Skin of body (tissue), 2 donors: ENCODE results near the gene TMEM11. TPM values are rescaled to one million over a fixed set of nuclear protein-coding genes. Genes with fewer than 3 reads are reported as not detected.
"Not testable (repeated sequence)": the region's sequence is repeated elsewhere in the genome, so short reads cannot be mapped to it uniquely, and the experiment has no call there.

ENCODE experiments used
- DNase-seq: peaks from one replicate; lab custom pipeline; 2025; lab: John Stamatoyannopoulos, UW
- total RNA-seq: library from RNA; depleted of rRNA; stranded (reverse); fragments of >200 nt; gene quantifications from one replicate; pipeline ENCODE4 v1.2.3, GENCODE V29; 2014

Gene TMEM11
- total RNA-seq, 1 donor from 2014 or later, result 12.1 TPM

DNA sequence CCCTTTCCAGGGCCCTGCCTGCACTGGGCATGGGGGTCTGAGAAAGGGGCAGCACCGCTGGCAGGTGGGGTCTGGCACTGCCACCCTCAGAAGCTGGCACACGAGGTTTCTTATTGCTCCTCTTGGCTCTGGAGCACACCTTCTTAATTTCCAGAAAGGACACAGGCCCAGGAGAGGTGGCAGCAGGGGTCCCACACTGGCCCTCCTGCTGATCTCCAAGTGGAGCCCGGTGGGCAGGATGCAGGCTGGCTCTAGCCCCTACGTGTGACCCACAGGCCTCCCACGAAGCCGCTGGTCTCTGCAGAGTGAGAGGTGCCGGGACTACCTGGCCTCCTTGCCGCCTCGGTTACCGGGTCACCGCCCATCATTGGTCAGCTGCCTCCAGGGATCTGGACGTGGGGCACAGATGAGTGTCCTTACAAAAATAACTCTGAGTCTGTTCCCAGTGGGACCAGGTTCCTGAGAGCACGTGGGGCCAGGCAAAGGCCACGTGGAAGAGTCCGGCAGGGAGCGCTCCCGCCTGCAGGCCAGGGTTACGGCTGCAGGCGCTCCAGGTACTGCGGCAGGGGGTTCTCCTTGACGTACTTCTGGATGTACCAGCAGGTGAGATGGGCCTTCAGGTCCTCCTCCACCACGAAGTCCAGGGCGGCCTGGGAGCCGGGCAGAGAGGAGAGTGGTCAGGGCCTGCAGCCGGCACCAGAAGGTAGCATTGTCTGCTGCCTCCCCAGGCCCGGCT is 29.0 kb upstream of the TMEM11 start:
- no peak for DNase-seq

- DNase-seq, result no peak
Observed at GRCh38 chr17:21242026-21242697, 28.2 kb upstream of the TMEM11 start.

DNA sequence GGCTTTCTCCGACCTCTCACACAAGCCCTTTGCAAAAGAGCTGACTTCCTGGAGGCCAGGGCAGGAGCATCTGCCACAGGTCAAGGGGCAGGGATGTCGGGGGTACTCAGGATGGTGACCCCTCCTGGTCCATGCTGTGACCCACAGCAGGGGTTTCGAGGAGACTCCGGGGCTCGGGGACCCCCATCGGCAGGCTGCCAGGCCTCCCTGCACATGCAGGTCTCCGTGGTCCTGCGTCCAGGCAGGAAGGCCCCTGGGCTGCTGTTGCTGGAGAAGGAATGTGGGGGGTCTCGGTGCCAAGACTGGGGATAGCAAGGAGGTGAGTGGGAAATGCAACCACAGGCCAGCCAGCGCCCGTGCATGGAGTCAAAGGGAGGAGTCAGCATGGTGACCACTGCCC is 27.6 kb upstream of the TMEM11 start:
- DNase-seq, result no peak

DNA sequence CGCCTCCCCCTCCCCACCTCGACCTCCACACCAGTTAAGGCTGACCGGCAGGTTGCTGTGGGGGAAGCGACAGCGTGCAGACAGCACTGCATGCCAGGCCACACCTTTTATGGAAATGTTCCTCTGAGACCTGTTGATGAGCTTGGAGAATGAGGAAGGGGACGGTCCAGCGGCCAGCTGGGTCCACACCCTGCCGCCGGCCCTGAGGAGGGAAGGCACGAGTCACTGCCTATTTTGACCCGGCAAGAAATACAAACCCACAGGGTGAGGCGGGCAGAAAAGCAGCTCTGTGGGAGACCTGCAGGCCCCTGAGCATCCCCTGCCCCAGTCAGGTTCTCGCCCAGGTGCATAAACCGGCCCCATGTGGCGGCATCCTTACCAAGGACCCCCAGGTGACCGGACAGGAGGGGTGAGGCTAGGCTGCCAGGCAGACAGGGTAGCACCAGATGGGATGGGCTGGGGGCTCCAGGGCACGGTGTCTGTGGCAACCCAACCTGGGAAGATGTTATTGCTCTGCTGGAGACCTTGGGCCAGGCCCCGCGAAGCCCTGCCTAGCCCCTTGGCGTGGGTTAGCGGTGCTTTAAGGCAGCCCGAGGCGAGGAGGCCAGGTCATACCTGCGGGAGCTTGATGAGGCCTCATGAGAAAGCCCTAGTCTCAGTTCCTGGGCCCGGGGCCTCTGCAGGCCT is 26.6 kb upstream of the TMEM11 start:
- no peak for DNase-seq

DNA sequence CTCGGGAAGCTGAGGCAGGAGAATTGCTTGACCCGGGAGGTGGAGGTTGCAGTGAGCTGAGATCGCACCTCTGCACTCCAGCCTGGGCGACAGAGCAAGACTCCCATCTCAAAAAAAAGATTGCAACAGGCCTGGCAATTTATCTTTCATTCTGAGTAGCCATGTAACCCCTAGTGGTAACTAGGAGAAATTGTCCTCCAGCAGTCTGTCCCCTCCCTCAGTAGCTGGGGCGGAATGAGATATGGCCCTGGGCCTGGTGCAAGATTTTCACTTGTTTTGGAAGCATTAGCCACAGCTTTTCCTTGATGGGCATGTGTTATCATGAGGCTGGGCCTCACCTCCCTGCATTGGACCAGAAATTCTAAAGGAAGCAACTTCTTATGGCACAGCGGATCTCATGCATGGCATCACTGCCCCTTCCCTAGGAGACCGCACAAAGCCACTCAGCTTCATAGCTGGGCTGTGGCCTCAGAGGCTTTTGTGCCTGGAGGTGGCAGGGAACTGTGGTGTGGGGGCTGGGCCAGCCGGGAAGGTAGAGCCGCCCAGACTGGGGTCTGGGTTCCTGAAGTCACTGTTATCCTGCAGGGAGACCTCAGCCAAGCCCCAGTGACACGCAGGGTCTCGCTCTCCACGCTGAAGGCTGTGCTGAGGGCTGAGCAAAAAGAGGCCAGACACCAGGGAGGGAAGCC is 25.9 kb upstream of the TMEM11 start:
- DNase-seq, result no peak

GRCh38 chr17:21235921-21236320 is 22.0 kb upstream of the TMEM11 start:
- no peak for DNase-seq

DNA sequence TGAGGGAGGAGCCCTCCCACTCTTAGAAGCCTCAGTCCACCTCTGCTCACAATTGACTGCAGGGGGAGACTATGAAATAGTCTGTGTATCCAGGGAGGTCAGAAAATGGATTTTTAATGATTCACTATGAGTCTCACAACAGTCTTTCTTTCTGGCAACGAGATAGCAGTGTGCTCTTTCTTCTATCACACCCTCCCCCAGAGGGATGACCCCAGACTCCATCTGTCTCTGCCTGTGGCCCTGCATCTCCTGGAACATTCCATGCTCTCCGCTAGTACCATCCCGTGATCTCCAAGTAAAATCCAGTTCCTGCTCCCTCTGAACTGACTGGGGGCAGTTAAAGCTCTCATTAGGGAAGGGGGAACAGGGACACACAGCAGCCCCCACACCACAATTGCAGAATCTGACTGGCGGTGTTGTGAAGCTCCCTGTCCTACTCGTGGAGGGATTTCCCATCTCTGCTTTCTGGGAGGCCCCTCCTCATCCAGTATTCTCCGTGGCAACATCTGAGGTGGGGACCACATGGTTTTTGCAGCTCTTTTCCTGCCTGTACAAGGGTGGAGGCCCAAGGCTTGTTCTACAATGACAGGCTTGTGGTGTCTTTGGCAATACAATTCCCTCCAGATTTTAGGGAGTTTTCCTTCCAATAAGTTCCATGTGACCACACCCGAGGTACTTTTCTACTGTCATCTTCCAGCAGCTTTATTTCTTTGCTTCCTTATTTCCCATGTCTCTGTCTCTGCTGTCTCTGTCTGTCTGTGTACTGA is 19.8 kb upstream of the TMEM11 start:
- DNase-seq, result peak; percentile 42

DNA sequence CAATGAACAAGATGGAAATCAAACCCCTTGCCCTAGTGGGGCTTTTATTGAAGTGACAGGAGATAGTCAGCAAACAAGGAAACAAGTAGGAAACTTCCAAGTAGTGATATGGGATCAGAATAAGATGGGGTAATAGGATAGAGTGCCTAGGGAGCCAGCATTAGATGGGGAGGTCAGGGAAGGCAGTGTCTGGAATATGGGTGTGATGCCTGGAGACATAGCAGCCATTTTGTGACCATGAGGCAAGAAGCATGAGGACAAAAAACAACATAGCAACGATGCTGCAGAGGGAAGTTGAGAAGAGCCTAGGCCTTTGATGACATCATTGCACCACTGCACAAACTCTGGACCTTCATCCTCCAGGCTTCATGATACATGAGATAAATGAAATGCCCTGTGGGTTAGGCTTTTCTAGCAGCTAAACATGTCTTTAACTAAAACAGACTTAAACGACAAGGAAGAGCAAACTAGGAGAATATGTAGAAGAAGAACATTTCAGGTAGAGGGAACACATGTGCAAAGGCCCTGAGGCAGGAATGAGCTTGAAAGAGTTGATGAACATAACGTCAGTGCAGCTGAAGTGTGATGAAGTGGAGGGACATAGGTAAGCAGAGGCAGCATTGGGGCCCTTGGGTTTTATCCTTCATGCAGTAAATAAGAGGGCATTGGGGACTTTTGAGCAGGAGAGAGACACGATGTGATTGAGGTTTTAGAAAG is 18.2 kb upstream of the TMEM11 start:
- no peak for DNase-seq

DNA sequence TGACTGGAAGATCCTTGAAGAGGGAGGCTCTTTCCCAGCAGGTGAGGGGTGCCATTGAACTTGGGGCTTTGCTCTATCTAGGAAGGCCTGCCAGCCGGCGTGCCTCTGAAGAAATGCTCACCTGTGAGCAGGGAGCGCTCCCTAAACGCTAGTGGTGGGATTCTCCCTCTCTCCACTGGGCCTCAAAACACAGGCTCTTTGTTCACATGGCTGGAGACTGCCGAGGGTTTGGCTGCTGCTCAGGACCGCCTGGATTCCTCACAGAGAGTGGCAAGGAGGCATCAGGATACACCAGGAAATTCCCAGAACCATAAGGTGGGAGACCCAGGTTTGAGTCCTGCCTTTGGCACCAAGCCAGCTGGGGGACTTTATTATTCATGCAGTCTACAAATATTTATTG is 17.6 kb upstream of the TMEM11 start:
- no peak for DNase-seq

GRCh38 chr17:21228845-21229244 is 14.9 kb upstream of the TMEM11 start:
- DNase-seq, result no peak

- no peak for DNase-seq
Observed at GRCh38 chr17:21228111-21228510, 14.2 kb upstream of the TMEM11 start.

GRCh38 chr17:21227277-21227676 is 13.3 kb upstream of the TMEM11 start:
- DNase-seq, result not testable (repeated sequence)

- DNase-seq, result no peak
Observed at GRCh38 chr17:21223086-21223485, 9.1 kb upstream of the TMEM11 start.

DNA sequence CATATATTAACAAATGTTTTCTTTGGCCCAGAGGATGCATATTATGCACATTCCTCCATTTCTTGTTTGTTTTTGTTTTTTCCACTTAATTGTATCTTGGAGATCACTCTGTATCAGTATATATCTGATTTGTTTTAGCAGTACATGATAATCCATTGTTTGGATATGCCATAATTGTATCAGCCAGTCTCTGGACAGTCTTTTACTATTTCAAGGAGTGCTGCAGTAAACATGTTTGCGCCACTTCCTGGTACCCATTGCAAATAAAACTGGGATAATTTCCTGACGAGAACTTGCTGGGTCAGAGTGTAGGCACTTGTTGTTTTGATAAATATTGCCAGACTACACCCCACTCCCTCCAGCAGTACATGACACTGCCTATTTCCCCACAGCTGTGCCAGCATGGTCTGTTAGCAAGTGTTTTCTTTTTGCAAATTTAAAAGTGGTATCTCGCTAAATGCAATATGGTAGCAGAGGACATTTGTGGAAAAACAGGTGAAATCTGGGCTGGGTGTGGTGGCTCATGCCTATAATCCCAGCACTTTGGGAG is 4.9 kb upstream of the TMEM11 start:
- DNase-seq, result no peak

DNA sequence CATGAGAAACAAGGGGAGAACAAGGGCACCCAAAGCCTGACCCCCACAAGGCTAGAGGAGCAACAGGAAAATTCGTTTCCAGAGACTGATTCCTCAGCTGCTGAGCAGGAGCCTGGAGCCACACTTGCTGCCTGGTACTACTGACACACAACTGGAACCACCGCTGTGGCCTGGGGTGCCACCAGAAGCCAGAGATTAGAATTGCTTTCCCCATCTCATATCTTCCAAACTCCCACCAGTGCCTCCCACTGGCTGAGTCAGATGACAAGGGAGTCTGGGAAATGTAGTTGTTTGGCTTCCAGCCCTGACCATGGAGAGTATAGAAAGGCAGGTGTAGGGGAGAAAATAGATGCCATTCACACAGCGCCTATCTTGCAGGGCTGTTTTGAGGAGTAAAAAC is 4.1 kb upstream of the TMEM11 start:
- DNase-seq, result no peak

GRCh38 chr17:21217346-21217745 is 3.4 kb upstream of the TMEM11 start:
- DNase-seq, result no peak

DNA sequence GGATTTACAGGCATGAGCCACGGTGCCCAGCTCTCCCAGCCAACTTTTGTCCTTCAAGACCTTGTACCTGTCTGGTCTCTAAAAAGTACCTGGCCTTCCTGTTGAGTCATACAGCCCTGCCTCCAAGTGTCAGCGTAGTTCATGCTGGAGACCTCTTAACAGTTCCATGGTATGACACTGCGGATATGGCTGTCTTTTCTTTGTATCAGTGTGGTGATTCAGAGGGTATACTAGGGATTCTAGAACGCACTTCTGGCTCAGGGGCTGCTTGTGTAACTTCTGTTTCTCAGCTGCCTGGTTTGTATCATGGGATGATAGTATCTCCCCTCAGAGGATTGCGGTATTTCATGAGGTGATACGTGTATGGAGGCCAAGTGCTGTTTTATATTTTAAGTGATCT is 2.0 kb upstream of the TMEM11 start:
- DNase-seq, result no peak

DNA sequence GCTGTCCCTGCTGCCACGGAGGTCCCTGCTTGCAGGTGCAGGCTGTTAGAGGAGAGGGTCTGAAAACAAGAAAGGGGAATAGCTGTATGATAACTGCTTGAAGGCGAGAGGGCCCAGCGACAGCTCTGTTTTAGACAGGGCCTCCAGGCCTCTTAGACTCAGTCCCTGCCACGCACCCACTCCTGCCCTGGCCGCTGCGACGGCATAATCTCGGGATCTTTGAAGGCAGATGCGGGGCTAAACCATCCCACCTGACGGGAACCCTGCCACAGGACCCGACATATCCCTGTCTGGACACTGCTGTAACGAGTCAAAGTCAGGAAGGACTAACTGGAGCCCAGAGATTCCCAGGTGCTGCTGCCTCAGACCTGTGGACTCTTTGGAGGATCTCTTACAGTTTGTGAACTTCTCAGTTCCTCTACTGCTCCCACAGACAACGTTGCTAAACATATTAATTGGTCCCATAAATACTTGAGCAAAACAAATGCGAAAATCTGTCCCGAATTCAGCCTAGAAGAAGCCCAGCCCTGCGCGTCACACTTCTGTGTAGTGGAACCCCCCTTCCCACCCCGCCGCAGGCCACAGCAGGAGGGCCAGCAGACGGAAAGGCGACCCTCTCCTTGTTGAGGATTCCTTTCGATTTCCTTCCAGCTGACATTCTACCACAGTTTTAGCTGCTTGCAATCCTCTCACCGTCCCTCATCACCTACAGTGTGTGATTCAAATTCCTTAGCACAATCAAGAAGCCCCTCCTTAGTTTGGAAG is 998 bp upstream of the TMEM11 start:
- peak; percentile 70 for DNase-seq

- no peak for DNase-seq
Observed at GRCh38 chr17:21213638-21214014, 335 bp downstream of the TMEM11 start.
